Central memory CD8-positive, alpha-beta T cell (primary cell): Measurements from ENCODE around the gene IL13RA2.

Experiments
- ATAC-seq: fragments of 150-1000 bp; cut with Tn5 transposase; replicated peaks from 2 replicates; pipeline ENCODE4 v1.10.0; 2022; ENCODE audit warnings: mild to moderate bottlenecking, moderate FRiP score, moderate number of reproducible peaks; ENCODE audit not compliant: poor library complexity, severe bottlenecking; ENCODE audit errors: extremely low read depth
- DNase-seq, 2 donors: peaks; one replicate each; pipeline ENCODE4 v3.0.0; 2021; ENCODE audit warnings: low spot score in 2 of 2
- H3K27ac Mint-ChIP-seq: one replicate; pipeline ENCODE4 v1.8.0; 2022; ENCODE audit warnings: low read depth, mild to moderate bottlenecking, moderate library complexity, mixed read lengths
- H3K27me3 Mint-ChIP-seq: one replicate; pipeline ENCODE4 v1.8.0; 2022; ENCODE audit warnings: mixed read lengths
- H3K36me3 Mint-ChIP-seq: one replicate; pipeline ENCODE4 v1.8.0; 2022; ENCODE audit warnings: mild to moderate bottlenecking, moderate library complexity, mixed read lengths; ENCODE audit not compliant: insufficient read depth
- H3K4me1 Mint-ChIP-seq: one replicate; pipeline ENCODE4 v1.8.0; 2022; ENCODE audit warnings: mixed read lengths
- H3K4me3 Mint-ChIP-seq: one replicate; pipeline ENCODE4 v1.8.0; 2022; ENCODE audit warnings: mild to moderate bottlenecking, moderate library complexity, mixed read lengths
- H3K9me3 Mint-ChIP-seq: one replicate; pipeline ENCODE4 v1.8.0; 2022; ENCODE audit warnings: mixed read lengths

The IL13RA2 gene

GRCh38 chrX:115029869-115030570 is 12.6 kb upstream of the IL13RA2 start:
- Mint-ChIP-seq H3K4me3 (no peak overlapping the region), H3K27ac (no peak overlapping the region), H3K9me3 (no peaks in the 10 kb centered on the region), H3K36me3 (no peaks in the 10 kb centered on the region), H3K27me3 (no peaks in the 10 kb centered on the region), H3K4me1 (no peaks in the 10 kb centered on the region)
- DNase-seq = no peak
- no peak for ATAC-seq

- H3K27ac Mint-ChIP-seq = no peak overlapping the region
- DNase-seq (no peak), ATAC-seq (no peak)
- H3K27me3 Mint-ChIP-seq = no peaks in the 10 kb centered on the region
- no peaks in the 10 kb centered on the region for H3K4me1 Mint-ChIP-seq
- no peak overlapping the region for H3K4me3 Mint-ChIP-seq
- H3K36me3 Mint-ChIP-seq = no peaks in the 10 kb centered on the region
- H3K9me3 Mint-ChIP-seq = no peaks in the 10 kb centered on the region
Measured at GRCh38 chrX:115029440-115029839, 12.0 kb upstream of the IL13RA2 start.

DNA sequence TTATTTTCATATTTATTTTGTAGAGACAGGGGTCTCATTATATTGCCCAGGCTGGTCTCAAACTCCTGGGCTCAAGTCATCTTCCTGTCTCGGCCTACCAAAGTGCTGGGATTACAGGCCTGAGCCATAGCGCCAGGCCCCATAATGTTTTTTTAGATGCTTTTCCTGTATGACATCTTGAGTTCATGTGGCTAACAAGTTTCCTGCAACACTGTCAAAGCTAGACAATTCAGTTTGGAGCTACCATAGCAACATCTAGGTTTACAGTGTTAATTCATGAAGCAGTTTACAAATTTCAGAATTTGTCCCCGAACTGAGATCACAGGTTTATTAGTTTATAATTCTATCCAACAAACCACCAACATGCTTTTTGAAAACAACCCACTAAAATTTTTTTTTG is 6.4 kb upstream of the IL13RA2 start:
- Mint-ChIP-seq H3K27ac (no peak overlapping the region), H3K4me3 (no peak overlapping the region), H3K4me1 (no peaks in the 10 kb centered on the region), H3K27me3 (no peaks in the 10 kb centered on the region), H3K9me3 (peaks cover 5% of the 10 kb centered on the region), H3K36me3 (no peaks in the 10 kb centered on the region)
- DNase-seq (no peak), ATAC-seq (no peak)

DNA sequence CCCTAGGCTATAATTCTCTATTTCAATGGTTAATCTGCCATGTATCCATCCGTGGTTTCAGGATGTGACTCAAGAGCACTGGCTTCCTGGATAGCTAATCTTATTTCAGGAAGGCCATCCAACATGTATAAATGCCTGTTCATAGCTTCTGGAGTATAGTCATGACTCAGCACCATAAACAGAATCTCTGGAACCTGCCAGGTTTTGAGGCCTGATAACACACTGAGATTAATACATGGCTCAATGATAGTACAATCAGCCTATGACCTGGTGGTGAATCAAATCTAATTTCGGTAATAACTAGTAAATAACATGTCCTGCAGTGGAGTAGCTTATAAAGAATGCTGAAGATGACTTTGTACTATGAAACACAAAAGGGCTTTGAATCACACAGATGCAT is 5.7 kb upstream of the IL13RA2 start:
- ATAC-seq (no peak), DNase-seq (no peak)
- Mint-ChIP-seq H3K4me1 (no peaks in the 10 kb centered on the region), H3K4me3 (no peak overlapping the region), H3K36me3 (no peaks in the 10 kb centered on the region), H3K9me3 (peaks cover 5% of the 10 kb centered on the region), H3K27me3 (no peaks in the 10 kb centered on the region), H3K27ac (no peak overlapping the region)

GRCh38 chrX:115021121-115021520 is 3.7 kb upstream of the IL13RA2 start:
- ATAC-seq = no peak
- Mint-ChIP-seq H3K9me3 (peaks cover 5% of the 10 kb centered on the region), H3K36me3 (no peaks in the 10 kb centered on the region)

GRCh38 chrX:115018944-115019343 is 1.5 kb upstream of the IL13RA2 start:
- no peaks in the 10 kb centered on the region for H3K4me1 Mint-ChIP-seq
- no peak for DNase-seq
- no peak overlapping the region for H3K4me3 Mint-ChIP-seq
- ATAC-seq = no peak
- peaks cover 5% of the 10 kb centered on the region for H3K9me3 Mint-ChIP-seq
- no peaks in the 10 kb centered on the region for H3K27me3 Mint-ChIP-seq
- no peaks in the 10 kb centered on the region for H3K36me3 Mint-ChIP-seq
- H3K27ac Mint-ChIP-seq = no peak overlapping the region

More at GRCh38 chrX:115021121-115021520, 3.7 kb upstream of the IL13RA2 start:
- Mint-ChIP-seq H3K4me1 (no peaks in the 10 kb centered on the region), H3K27ac (no peak overlapping the region), H3K4me3 (no peak overlapping the region), H3K27me3 (no peaks in the 10 kb centered on the region)
- DNase-seq = no peak

- H3K4me3 Mint-ChIP-seq = no peak overlapping the region
- H3K36me3 Mint-ChIP-seq = no peaks in the 10 kb centered on the region
- H3K27me3 Mint-ChIP-seq = no peaks in the 10 kb centered on the region
- DNase-seq (no peak), ATAC-seq (no peak)
- H3K9me3 Mint-ChIP-seq = peaks cover 5% of the 10 kb centered on the region
- no peak overlapping the region for H3K27ac Mint-ChIP-seq
- no peaks in the 10 kb centered on the region for H3K4me1 Mint-ChIP-seq
Measured at GRCh38 chrX:115018040-115018647, 728 bp upstream of the IL13RA2 start.

GRCh38 chrX:115013705-115014104 is 3.7 kb downstream of the IL13RA2 start:
- Mint-ChIP-seq H3K27ac (no peak overlapping the region), H3K9me3 (no peaks in the 10 kb centered on the region), H3K4me1 (no peaks in the 10 kb centered on the region), H3K27me3 (no peaks in the 10 kb centered on the region), H3K4me3 (no peak overlapping the region), H3K36me3 (no peaks in the 10 kb centered on the region)
- DNase-seq (no peak), ATAC-seq (no peak)

DNA sequence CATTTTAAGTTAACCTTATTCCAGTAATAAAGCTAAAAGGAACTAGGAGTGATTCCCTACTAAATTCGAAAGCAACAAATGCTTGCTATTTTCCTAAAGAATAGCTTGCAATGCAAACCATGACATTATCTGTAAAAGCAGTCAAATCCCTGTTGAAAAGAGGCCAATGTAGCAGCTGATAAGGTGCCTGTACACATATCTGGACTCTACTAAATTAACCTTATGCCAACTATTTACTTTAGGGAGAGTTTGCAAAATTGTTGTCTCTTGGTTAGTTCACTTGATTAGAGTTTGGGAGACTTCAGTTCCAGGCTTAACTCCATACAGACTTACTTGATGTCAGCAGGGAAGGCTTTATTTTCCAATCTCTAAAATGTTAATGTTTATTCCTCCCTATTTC is 6.0 kb downstream of the IL13RA2 start:
- Mint-ChIP-seq H3K27ac (no peak overlapping the region), H3K9me3 (no peaks in the 10 kb centered on the region), H3K4me1 (no peaks in the 10 kb centered on the region), H3K27me3 (no peaks in the 10 kb centered on the region), H3K4me3 (no peak overlapping the region), H3K36me3 (no peaks in the 10 kb centered on the region)
- ATAC-seq (no peak), DNase-seq (no peak)

DNA sequence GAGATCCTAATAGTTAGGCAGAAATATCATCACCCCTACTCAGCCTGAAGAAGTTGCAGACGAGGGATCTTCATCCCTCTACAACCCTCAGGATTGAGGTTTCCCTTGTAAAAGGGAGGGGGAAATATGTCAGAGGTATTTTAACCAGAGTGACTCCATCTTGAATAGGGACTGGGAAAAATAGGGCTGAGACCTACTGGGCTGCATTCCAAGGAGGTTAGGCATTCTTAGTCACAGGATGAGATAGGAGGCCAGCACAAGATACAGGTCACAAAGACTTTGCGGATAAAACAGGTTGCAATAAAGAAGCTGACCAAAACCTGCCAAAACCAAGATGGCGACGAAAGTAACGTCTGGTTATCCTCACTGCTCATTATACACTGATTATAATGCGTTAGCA is 17.5 kb downstream of the IL13RA2 start:
- H3K4me3 Mint-ChIP-seq = no peak overlapping the region
- DNase-seq (no peak), ATAC-seq (no peak)
- H3K27ac Mint-ChIP-seq = no peak overlapping the region
- peaks cover 10% of the 10 kb centered on the region for H3K9me3 Mint-ChIP-seq
- no peaks in the 10 kb centered on the region for H3K36me3 Mint-ChIP-seq
- no peaks in the 10 kb centered on the region for H3K4me1 Mint-ChIP-seq
- no peaks in the 10 kb centered on the region for H3K27me3 Mint-ChIP-seq

GRCh38 chrX:114997779-114998178 is 19.6 kb downstream of the IL13RA2 start:
- H3K4me1 Mint-ChIP-seq = no peaks in the 10 kb centered on the region
- H3K36me3 Mint-ChIP-seq = no peaks in the 10 kb centered on the region
- H3K4me3 Mint-ChIP-seq = no peak overlapping the region
- DNase-seq (no peak), ATAC-seq (no peak)
- H3K27ac Mint-ChIP-seq = no peak overlapping the region
- H3K27me3 Mint-ChIP-seq = no peaks in the 10 kb centered on the region
- peaks cover 5% of the 10 kb centered on the region for H3K9me3 Mint-ChIP-seq

DNA sequence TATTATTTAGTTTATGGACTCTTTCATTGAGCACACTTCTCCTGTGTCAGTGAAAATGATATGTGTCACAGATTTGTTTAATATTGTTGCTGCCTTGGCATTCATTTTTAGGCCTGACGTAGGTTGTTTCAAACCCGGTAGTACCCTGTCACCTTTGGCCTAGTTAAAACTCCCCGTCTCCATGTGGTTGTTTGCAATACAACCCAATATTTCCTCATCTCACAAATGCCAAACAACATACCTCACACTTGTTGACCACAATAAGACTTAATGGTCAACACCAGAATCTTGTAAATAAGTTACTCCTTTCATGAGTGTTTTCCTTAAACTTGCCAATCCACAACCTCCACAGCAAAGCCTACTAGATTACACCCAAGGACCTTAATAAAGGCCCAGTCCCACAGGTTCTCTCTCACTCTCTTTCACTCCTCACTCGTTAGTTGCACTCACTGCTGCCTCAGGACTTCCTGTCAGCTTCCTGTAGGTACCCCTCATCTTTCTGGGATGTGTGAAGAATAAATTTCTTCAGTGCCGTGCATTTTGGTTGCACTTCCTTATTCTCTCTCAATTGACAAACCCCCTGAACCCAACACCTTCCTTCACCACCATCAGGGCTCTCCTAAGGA is 31.3 kb downstream of the IL13RA2 start:
- ATAC-seq = no peak
- H3K9me3 Mint-ChIP-seq = peaks cover 7% of the 10 kb centered on the region
- no peaks in the 10 kb centered on the region for H3K36me3 Mint-ChIP-seq
- DNase-seq = no peak
- H3K27me3 Mint-ChIP-seq = no peaks in the 10 kb centered on the region
- no peaks in the 10 kb centered on the region for H3K4me1 Mint-ChIP-seq
- no peak overlapping the region for H3K27ac Mint-ChIP-seq
- no peak overlapping the region for H3K4me3 Mint-ChIP-seq

DNA sequence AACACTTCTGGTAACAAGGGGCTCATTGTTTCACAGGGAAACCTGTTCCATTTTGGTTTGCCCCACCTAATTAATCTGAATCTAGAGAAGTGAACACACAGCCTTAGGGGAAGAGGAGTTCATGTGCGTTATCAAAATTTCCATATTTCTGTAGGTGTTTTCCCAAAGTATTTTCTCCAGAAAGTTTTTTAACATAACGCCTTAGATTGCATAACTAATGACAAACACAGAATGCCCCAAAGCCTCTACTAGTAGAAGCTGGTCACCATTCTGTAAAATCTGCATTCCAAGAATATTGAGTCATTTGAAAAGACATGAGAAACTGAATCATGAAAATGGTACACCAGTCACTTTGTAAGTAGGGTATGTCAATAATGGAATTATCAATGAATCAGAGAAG is 41.1 kb downstream of the IL13RA2 start:
- Mint-ChIP-seq H3K4me3 (no peak overlapping the region), H3K27me3 (no peaks in the 10 kb centered on the region), H3K36me3 (no peaks in the 10 kb centered on the region), H3K9me3 (peaks cover 5% of the 10 kb centered on the region), H3K27ac (no peak overlapping the region), H3K4me1 (no peaks in the 10 kb centered on the region)
- DNase-seq (no peak), ATAC-seq (no peak)
